Lower leg skin (tissue), 3 donors: ENCODE measurements around the gene FGFR2.

ENCODE experiments used
- CTCF ChIP-seq, 3 donors: fragments of 450-650 bp; IDR thresholded peaks; one replicate each; pipeline ENCODE4 v1.5.1; 2016; ENCODE audit warnings: antibody characterized with exemption in 3 of 3, mild to moderate bottlenecking in 3 of 3, moderate library complexity in 2 of 3
- POLR2A ChIP-seq, 2 donors: fragments of 450-650 bp; IDR thresholded peaks; one replicate each; pipeline ENCODE4 v1.6.1; 2016 to 2017; ENCODE audit warnings: antibody characterized with exemption in 2 of 2, mild to moderate bottlenecking in 1 of 2, moderate library complexity in 1 of 2

DNA sequence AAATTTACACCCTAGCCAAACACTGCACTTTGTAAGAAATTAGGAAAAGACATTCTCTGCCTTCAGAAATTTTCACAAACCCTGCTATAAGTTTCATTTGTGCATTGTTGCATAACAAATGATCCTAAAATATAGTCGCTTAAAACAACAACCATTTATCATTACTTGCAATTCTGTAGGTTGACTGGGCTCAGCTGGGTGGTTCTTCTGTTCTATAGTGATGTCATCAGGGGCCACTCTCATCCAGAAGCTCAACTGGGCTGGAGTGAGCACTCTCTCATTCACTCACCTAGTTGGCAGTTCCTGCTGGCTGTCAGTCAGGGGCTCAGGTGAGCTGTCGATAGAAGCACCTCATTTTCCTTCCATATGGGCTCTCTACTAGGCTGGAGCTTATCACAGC, 20.7 kb upstream of the FGFR2 start:
- TF ChIP-seq CTCF (IDR thresholded peaks at IDR 0.05) (no peak), POLR2A (IDR thresholded peaks at IDR 0.05) (no peak)
